GM18951 (cell line): ENCODE measurements around the gene FAH.

ENCODE experiments used
- POLR2A ChIP-seq: IDR thresholded peaks from 4 replicates; pipeline ENCODE4 v1.6.1; 2011; ENCODE audit warnings: mild to moderate bottlenecking; ENCODE audit not compliant: insufficient read length, insufficient read depth; ENCODE audit errors: extremely low read depth
- in situ Hi-C: fragments of 300-500 bp; cut with MboI; formaldehyde crosslinking; loops from one replicate; pipeline ENCODE4 v1.12.0; 2022; ENCODE audit warnings: low sequenced_read_pairs, mixed read lengths, inconsistent platforms; ENCODE audit not compliant: unreplicated experiment

The FAH gene

GRCh38 chr15:80170596-80170995, 17.8 kb downstream of the FAH start:
- in situ Hi-C loops = loop anchor here (25.0 kb wide), 1 partner anchor 283 kb away; the partner anchor contains the start of gene MTHFS
- TF ChIP-seq POLR2A = no peak

- no peak for TF ChIP-seq POLR2A
- in situ Hi-C loops = loop anchor here (25.0 kb wide), 1 partner anchor 284 kb away; the partner anchor contains the start of gene MTHFS
These were observed 19.0 kb downstream of the FAH start for GRCh38 chr15:80171787-80172186.

GRCh38 chr15:80172401-80172800, 19.6 kb downstream of the FAH start:
- in situ Hi-C loops = loop anchor here (25.0 kb wide), 1 partner anchor 285 kb away; the partner anchor contains the start of gene MTHFS
- no peak for TF ChIP-seq POLR2A

- no peak for TF ChIP-seq POLR2A
- in situ Hi-C loops = loop anchor here (25.0 kb wide), 1 partner anchor 286 kb away; the partner anchor contains the start of gene MTHFS
These were observed 20.4 kb downstream of the FAH start for GRCh38 chr15:80173022-80173759.

- no peak for TF ChIP-seq POLR2A
These were observed 21.4 kb downstream of the FAH start for GRCh38 chr15:80174017-80174746.

GRCh38 chr15:80175436-80175835, 22.6 kb downstream of the FAH start:
- no peak for TF ChIP-seq POLR2A
- in situ Hi-C loops = no loop called here

More at GRCh38 chr15:80174017-80174746, 21.4 kb downstream of the FAH start:
- in situ Hi-C loops = loop anchor here (25.0 kb wide), 1 partner anchor 287 kb away; the partner anchor contains the start of gene MTHFS

GRCh38 chr15:80176443-80176842, 23.6 kb downstream of the FAH start:
- in situ Hi-C loops = no loop called here
- TF ChIP-seq POLR2A = no peak

- in situ Hi-C loops = no loop called here
- TF ChIP-seq POLR2A = no peak
These were observed 24.4 kb downstream of the FAH start for GRCh38 chr15:80177156-80177555.

- no peak for TF ChIP-seq POLR2A
- in situ Hi-C loops = no loop called here
These were observed 26.4 kb downstream of the FAH start for GRCh38 chr15:80179025-80179759.

GRCh38 chr15:80179935-80180334, 27.1 kb downstream of the FAH start:
- TF ChIP-seq POLR2A = no peak
- in situ Hi-C loops = no loop called here

GRCh38 chr15:80180468-80180867, 27.7 kb downstream of the FAH start:
- in situ Hi-C loops = no loop called here

GRCh38 chr15:80180986-80181385, 28.2 kb downstream of the FAH start:
- no peak for TF ChIP-seq POLR2A
- in situ Hi-C loops = no loop called here

More at GRCh38 chr15:80180468-80180867, 27.7 kb downstream of the FAH start:
- no peak for TF ChIP-seq POLR2A
